CD14-positive monocyte (primary cell): ENCODE results near the gene NTRK1. TPM values are rescaled to one million over a fixed set of nuclear protein-coding genes. Genes with fewer than 3 reads are reported as not detected.

Source experiments
- DNase-seq, 3 donors: peaks; one replicate each; pipeline ENCODE4 v3.0.0-alpha.2; 2011 to 2022
- H2AFZ ChIP-seq: 2 replicates; pipeline ENCODE4 v1.6.0; 2012; ENCODE audit warnings: mild to moderate bottlenecking, low read depth, low read length, inconsistent platforms; ENCODE audit not compliant: insufficient read depth, poor library complexity, severe bottlenecking
- H3K27ac ChIP-seq, 2 donors: 1 replicate in 1 of 2; 2 replicates in 1 of 2; pipeline ENCODE4 v1.5.1; 2012 to 2013; ENCODE audit warnings: low read length in 2 of 2, control low read depth in 1 of 2, inconsistent platforms in 1 of 2, low read depth in 1 of 2, mild to moderate bottlenecking in 1 of 2
- H3K27me3 ChIP-seq, 2 donors: one replicate each; pipeline versions ENCODE4 v1.6.0 to v1.6.1; 2011 to 2013; ENCODE audit warnings: low read length in 2 of 2; ENCODE audit not compliant: control insufficient read depth in 2 of 2, insufficient read depth in 2 of 2
- H3K36me3 ChIP-seq, 2 donors: replicated peaks in 1 of 2; 1 replicate in 1 of 2; 2 replicates in 1 of 2; pipeline versions ENCODE4 v1.5.1 to v1.6.1; 2012 to 2013; ENCODE audit warnings: low read length in 2 of 2, control low read depth in 1 of 2, inconsistent platforms in 1 of 2, mild to moderate bottlenecking in 1 of 2; ENCODE audit not compliant: insufficient read depth in 2 of 2, control insufficient read depth in 1 of 2
- H3K4me1 ChIP-seq, 2 donors: 1 replicate in 1 of 2; 2 replicates in 1 of 2; pipeline versions ENCODE4 v1.5.1 to v1.6.1; 2012 to 2013; ENCODE audit warnings: low read length in 2 of 2, control low read depth in 1 of 2, inconsistent platforms in 1 of 2, mild to moderate bottlenecking in 1 of 2, moderate library complexity in 1 of 2; ENCODE audit not compliant: insufficient read depth in 2 of 2, control insufficient read depth in 1 of 2
- H3K4me2 ChIP-seq: replicated peaks from 2 replicates; pipeline ENCODE3; 2012; ENCODE audit warnings: low read length, moderate library complexity, mild to moderate bottlenecking; ENCODE audit not compliant: poor library complexity, severe bottlenecking; ENCODE audit errors: extremely low read depth
- H3K4me3 ChIP-seq, 3 experiments: fragments of 200-600 bp in 1 of 3; sonication (generic) in 1 of 3; replicated peaks in 1 of 3; 1 replicate in 2 of 3; 2 replicates in 1 of 3; pipeline ENCODE4 v1.5.1; 2011 to 2013; ENCODE audit warnings: low read length in 3 of 3, mild to moderate bottlenecking in 3 of 3, control low read depth in 2 of 3, low read depth in 2 of 3, inconsistent platforms in 1 of 3, moderate library complexity in 1 of 3
- H3K79me2 ChIP-seq: 2 replicates; pipeline ENCODE4 v1.6.0; 2012; ENCODE audit warnings: mild to moderate bottlenecking, control low read depth, inconsistent platforms, low read length, moderate library complexity; ENCODE audit not compliant: insufficient read depth
- H3K9ac ChIP-seq: 2 replicates; pipeline ENCODE4 v1.6.0; 2017; ENCODE audit warnings: low read length, mild to moderate bottlenecking; ENCODE audit not compliant: insufficient read depth, poor library complexity, severe bottlenecking
- H3K9me3 ChIP-seq, 2 donors: replicated peaks in 1 of 2; 1 replicate in 1 of 2; 2 replicates in 1 of 2; pipeline versions ENCODE4 v1.5.1 to v1.6.1; 2012 to 2013; ENCODE audit warnings: low read length in 2 of 2, control low read depth in 1 of 2; ENCODE audit not compliant: control insufficient read depth in 1 of 2, insufficient read depth in 1 of 2
- H4K20me1 ChIP-seq: 2 replicates; pipeline ENCODE4 v1.6.0; 2012; ENCODE audit warnings: mild to moderate bottlenecking, low read length, control low read depth, moderate library complexity; ENCODE audit not compliant: insufficient read depth
- H3K27ac Mint-ChIP-seq, 7 donors: one replicate each; pipeline ENCODE4 v1.8.0; 2020; ENCODE audit warnings: mild to moderate bottlenecking in 7 of 7, mixed read lengths in 7 of 7, moderate library complexity in 6 of 7, inconsistent platforms in 2 of 7
- H3K27me3 Mint-ChIP-seq, 3 donors: one replicate each; pipeline ENCODE4 v1.8.0; 2021 to 2022; ENCODE audit warnings: low read depth in 3 of 3, mild to moderate bottlenecking in 3 of 3, mixed read lengths in 3 of 3, moderate library complexity in 3 of 3, inconsistent platforms in 1 of 3
- H3K36me3 Mint-ChIP-seq, 2 donors: one replicate each; pipeline ENCODE4 v1.8.0; 2020; ENCODE audit warnings: mixed read lengths in 2 of 2, inconsistent platforms in 1 of 2, mild to moderate bottlenecking in 1 of 2
- H3K4me1 Mint-ChIP-seq: one replicate; pipeline ENCODE4 v1.8.0; 2020; ENCODE audit warnings: mild to moderate bottlenecking, mixed read lengths
- H3K4me3 Mint-ChIP-seq, 2 donors: one replicate each; pipeline ENCODE4 v1.8.0; 2020; ENCODE audit warnings: mild to moderate bottlenecking in 2 of 2, mixed read lengths in 2 of 2, moderate library complexity in 1 of 2
- H3K9me3 Mint-ChIP-seq, 7 donors: one replicate each; pipeline ENCODE4 v1.8.0; 2020 to 2022; ENCODE audit warnings: mixed read lengths in 7 of 7, mild to moderate bottlenecking in 6 of 7, moderate library complexity in 6 of 7, inconsistent platforms in 2 of 7
- CTCF ChIP-seq: fragments of 200-600 bp; IDR thresholded peaks from one replicate; pipeline ENCODE4 v1.8.0; 2022; ENCODE audit warnings: antibody characterized with exemption, mild to moderate bottlenecking
- WGBS: methylation state at CpG from one replicate; pipeline ENCODE4 v1.1.5; 2013; ENCODE audit warnings: missing lambda C conversion rate; ENCODE audit not compliant: insufficient coverage; 5-methylcytosine and 5-hydroxymethylcytosine counted together
- intact Hi-C, 2 donors: fragments of 100-400 bp; cut with micrococcal nuclease; formaldehyde crosslinking; loops; one replicate each; pipeline versions ENCODE4 v1.15.0 to v1.15.1; 2023
- polyA plus RNA-seq, 3 donors: library from polyadenylated mRNA; depleted of rRNA in 1 of 3; unstranded in 2 of 3; stranded (reverse) in 1 of 3; fragments of 300-500 nt in 2 of 3; fragments of >200 nt in 1 of 3; fragmentation: Illumina TruSeq in 2 of 3; gene quantifications; 1 replicate in 2 of 3; 2 replicates in 1 of 3; pipeline ENCODE4 v1.2.3, GENCODE V29; 2012 to 2021

The NTRK1 gene
- polyA plus RNA-seq, 3 donors: 0.03 TPM; not detected in 2

DNA sequence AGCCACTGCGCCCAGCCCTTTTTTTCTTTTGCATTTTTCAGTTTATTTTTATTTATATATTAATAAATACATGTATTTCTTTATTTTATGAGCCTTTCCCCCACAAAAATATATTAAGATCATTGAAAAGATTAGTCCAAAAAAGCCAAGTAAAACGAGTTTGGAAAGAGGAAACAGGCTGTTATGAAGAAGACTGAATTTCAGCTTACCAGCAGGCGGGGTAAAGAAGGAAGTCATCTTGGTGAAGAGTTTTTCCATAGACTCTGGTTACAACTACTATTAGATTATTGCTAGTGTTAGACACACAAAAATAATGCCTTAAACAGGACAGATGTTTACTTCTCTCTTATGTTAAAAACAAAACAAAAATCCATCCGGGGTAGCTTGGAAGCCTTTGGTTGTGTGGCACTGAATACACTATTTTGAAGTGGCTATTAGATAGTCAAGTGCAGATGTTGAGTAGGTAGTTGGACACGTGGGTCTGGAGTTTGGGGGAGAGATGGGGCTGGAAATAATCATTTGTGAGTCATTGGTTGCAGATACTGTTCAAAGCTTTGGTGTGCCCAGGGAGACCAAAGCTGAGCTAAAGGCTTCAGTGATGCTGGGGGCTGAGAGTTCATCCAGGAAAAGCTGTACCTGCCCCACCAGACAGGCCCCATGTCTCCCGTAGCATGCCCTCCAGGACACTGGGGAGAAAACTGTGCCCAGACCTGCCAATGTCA, 51.1 kb downstream of the NTRK1 start:
- Mint-ChIP-seq H3K9me3 (no peaks in the 10 kb centered on the region), H3K4me3 (no peak overlapping the region), H3K27ac (no peak overlapping the region), H3K27me3 (peaks cover 4 to 6% (median 5%) of the 10 kb centered on the region in 3 donors), H3K36me3 (no peaks in the 10 kb centered on the region), H3K4me1 (peaks cover 11% of the 10 kb centered on the region)
- DNase-seq: no peak
- no peaks in the 10 kb centered on the region for H3K9me3 ChIP-seq
- TF ChIP-seq CTCF: no peak
- H3K4me2 ChIP-seq: no peak overlapping the region
- no peak overlapping the region for H3K27ac ChIP-seq
- H3K27me3 ChIP-seq: no peaks in the 10 kb centered on the region
- no peaks in the 10 kb centered on the region for H3K79me2 ChIP-seq
- 67% methylated on average over 2 of the region's 6 CpGs for WGBS
- peaks cover 7 to 10% of the 10 kb centered on the region in 2 donors for H3K4me1 ChIP-seq
- no peak overlapping the region for H3K4me3 ChIP-seq
- no peak overlapping the region for H2AFZ ChIP-seq
- H4K20me1 ChIP-seq: no peaks in the 10 kb centered on the region
- H3K9ac ChIP-seq: no peak overlapping the region
- intact Hi-C loops: no loop called here
- no peaks in the 10 kb centered on the region for H3K36me3 ChIP-seq

GRCh38 chr1:156912310-156912709, 51.6 kb downstream of the NTRK1 start:
- no peaks in the 10 kb centered on the region for H3K9me3 Mint-ChIP-seq
- H2AFZ ChIP-seq: no peak overlapping the region
- H3K27ac Mint-ChIP-seq: no peak overlapping the region
- H3K27ac ChIP-seq: no peak overlapping the region
- H3K4me1 ChIP-seq: peaks cover 4 to 6% of the 10 kb centered on the region in 2 donors
- H3K36me3 ChIP-seq: no peaks in the 10 kb centered on the region
- peaks cover 6% of the 10 kb centered on the region for H3K4me1 Mint-ChIP-seq
- H3K79me2 ChIP-seq: no peaks in the 10 kb centered on the region
- intact Hi-C loops: no loop called here
- H3K4me2 ChIP-seq: no peak overlapping the region
- H3K4me3 Mint-ChIP-seq: no peak overlapping the region
- no peaks in the 10 kb centered on the region for H3K36me3 Mint-ChIP-seq
- peaks cover 4 to 5% (median 4%) of the 10 kb centered on the region in 3 donors for H3K27me3 Mint-ChIP-seq
- no peaks in the 10 kb centered on the region for H3K9me3 ChIP-seq
- no peak overlapping the region for H3K4me3 ChIP-seq
- whole genome bisulfite sequencing: 88% methylated on average over 1 of the region's 2 CpGs
- no peak for TF ChIP-seq CTCF
- no peaks in the 10 kb centered on the region for H3K27me3 ChIP-seq
- no peaks in the 10 kb centered on the region for H4K20me1 ChIP-seq
- no peak overlapping the region for H3K9ac ChIP-seq
- DNase-seq: no peak
